ENCODE data around the gene SPDYE3. TPM values are rescaled to one million over a fixed set of nuclear protein-coding genes. Genes with fewer than 3 reads are reported as not detected.
"Not testable (repeated sequence)": the region's sequence is repeated elsewhere in the genome, so short reads cannot be mapped to it uniquely, and the experiment has no call there.

SPDYE3 gene
- total RNA-seq, 6 experiments from 2014 or later: not detected

- H3K27ac ChIP-seq; H3K4me3 ChIP-seq; intact Hi-C loops (cut with DNase I); H3K4me1 ChIP-seq; DNase-seq; H3K9me3 ChIP-seq; H3K27me3 ChIP-seq; ATAC-seq; H3K36me3 ChIP-seq: not testable (repeated sequence)
- WGBS (ENCODE audit: insufficient coverage, low coverage, low lambda C conversion rate, missing lambda C conversion rate): no CpG with 5 or more reads among the region's 12 CpGs
These were observed 3.0 kb upstream of the SPDYE3 start for GRCh38 chr7:100304526-100304925.

- 61% methylated on average over 2 of the region's 5 CpGs for WGBS (ENCODE audit: insufficient coverage, low coverage, low lambda C conversion rate, missing lambda C conversion rate)
- intact Hi-C loops (cut with DNase I); ATAC-seq; DNase-seq; H3K4me1 ChIP-seq; H3K27me3 ChIP-seq; H3K4me3 ChIP-seq; H3K36me3 ChIP-seq; H3K9me3 ChIP-seq; H3K27ac ChIP-seq: not testable (repeated sequence)
These were observed 10.8 kb downstream of the SPDYE3 start for GRCh38 chr7:100318329-100318728.

GRCh38 chr7:100321648-100322047 lies 14.1 kb downstream of the SPDYE3 start:
- intact Hi-C loops (cut with DNase I); DNase-seq: not testable (repeated sequence)
- WGBS (ENCODE audit: insufficient coverage, low coverage, low lambda C conversion rate, missing lambda C conversion rate): 65% methylated on average over 1 of the region's 1 CpG

GRCh38 chr7:100324194-100324593 lies 16.7 kb downstream of the SPDYE3 start:
- 96% methylated on average over 9 of the region's 13 CpGs for WGBS (ENCODE audit: insufficient coverage, low coverage, low lambda C conversion rate, missing lambda C conversion rate)
- H3K27ac ChIP-seq; H3K4me1 ChIP-seq; H3K4me3 ChIP-seq; ATAC-seq; DNase-seq; H3K27me3 ChIP-seq; intact Hi-C loops (cut with DNase I); H3K36me3 ChIP-seq; H3K9me3 ChIP-seq: not testable (repeated sequence)

More at GRCh38 chr7:100321648-100322047, 14.1 kb downstream of the SPDYE3 start:
- not testable (repeated sequence) for H3K4me1 ChIP-seq, H3K4me3 ChIP-seq, H3K9me3 ChIP-seq, H3K27ac ChIP-seq, H3K27me3 ChIP-seq, H3K36me3 ChIP-seq, ATAC-seq

GRCh38 chr7:100325671-100326070 lies 18.2 kb downstream of the SPDYE3 start:
- H3K4me1 ChIP-seq; H3K27ac ChIP-seq; ATAC-seq; H3K9me3 ChIP-seq; H3K27me3 ChIP-seq; intact Hi-C loops (cut with DNase I); DNase-seq; H3K36me3 ChIP-seq; H3K4me3 ChIP-seq: not testable (repeated sequence)
- WGBS (ENCODE audit: insufficient coverage, low coverage, low lambda C conversion rate, missing lambda C conversion rate): 70% methylated on average over 7 of the region's 9 CpGs

- peak; percentile 17 for TF ChIP-seq POLR2A (IDR thresholded peaks at IDR 0.05)
- H3K9me3 ChIP-seq; H3K4me3 ChIP-seq; H3K36me3 ChIP-seq; ATAC-seq; intact Hi-C loops (cut with DNase I); H3K4me1 ChIP-seq; H3K27me3 ChIP-seq: not testable (repeated sequence)
- peak; percentile 70 to 86 (median 86) for DNase-seq
- WGBS (ENCODE audit: insufficient coverage, low coverage, low lambda C conversion rate, missing lambda C conversion rate): 0% methylated on average over 3 of the region's 11 CpGs
- H3K27ac ChIP-seq: peak overlapping the region in 2 of 3 donors; percentile 41 to 65
These were observed 19.4 kb downstream of the SPDYE3 start for GRCh38 chr7:100326914-100327313.

DNA sequence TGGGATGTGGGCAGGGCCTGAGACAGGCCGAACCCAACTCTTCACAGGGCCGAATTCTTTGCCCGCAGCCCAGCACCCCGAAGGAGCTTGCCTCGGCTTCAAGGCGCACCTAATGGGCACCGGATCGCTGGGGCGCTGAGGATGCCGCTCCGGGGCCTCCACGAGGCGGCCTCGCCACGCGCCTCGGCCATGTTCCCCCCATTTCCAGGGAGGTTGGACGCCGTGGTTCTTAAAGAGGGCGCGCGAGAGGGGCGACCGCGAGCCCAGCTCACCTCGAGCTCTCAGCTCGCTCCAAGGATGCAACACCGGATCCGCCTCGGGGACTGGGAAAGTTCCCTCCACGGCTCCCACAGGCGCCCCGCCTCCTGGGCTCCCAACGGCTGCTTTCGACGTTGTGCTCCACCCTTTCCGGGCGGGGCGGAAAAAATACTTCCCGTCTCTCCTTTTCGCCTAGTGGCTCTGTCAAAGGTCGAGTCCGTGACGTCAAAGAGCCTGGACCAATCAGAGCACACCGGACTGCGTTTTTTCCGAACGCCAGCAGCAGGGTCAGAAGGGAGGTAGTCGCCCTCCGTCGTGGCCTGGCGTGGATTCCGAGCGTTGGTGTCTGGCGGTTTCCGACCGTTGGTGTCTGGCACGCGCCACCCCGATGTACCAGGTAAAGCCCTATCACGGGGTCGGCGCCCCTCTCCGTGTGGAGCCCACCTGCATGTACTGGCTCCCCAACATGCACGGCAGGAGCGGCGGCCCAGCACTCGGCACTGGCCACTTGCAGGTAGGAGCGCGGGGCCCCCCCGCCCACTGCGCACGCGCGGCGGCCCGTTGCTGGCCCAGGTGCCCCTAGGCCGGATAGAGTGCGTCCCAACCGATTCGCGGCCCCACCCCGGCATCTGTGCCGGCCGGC lies 28.3 kb downstream of the SPDYE3 start:
- Histone ChIP-seq H3K27ac (peak overlapping the region; percentile 91 to 93 (median 92)), H3K4me3 (peak overlapping the region; percentile 72 to 81 (median 76)), H3K4me1 (peaks cover 0 to 13% (median 5%) of the 10 kb centered on the region in 4 donors), H3K36me3 (peaks cover 0 to 11% (median 0%) of the 10 kb centered on the region in 4 donors)
- WGBS (ENCODE audit: insufficient coverage, low coverage, low lambda C conversion rate, missing lambda C conversion rate): 1% methylated on average over 20 of the region's 85 CpGs
- H3K27me3 ChIP-seq; intact Hi-C loops (cut with DNase I); H3K9me3 ChIP-seq: not testable (repeated sequence)
- peak; percentile 99 for TF ChIP-seq POLR2A (IDR thresholded peaks at IDR 0.05)
- DNase-seq (peak; percentile 95 to 96 (median 95)), ATAC-seq (peak; percentile 98 to 99 (median 98))

- H3K9me3 ChIP-seq; H3K27me3 ChIP-seq; intact Hi-C loops (cut with DNase I); ATAC-seq; H3K4me3 ChIP-seq; H3K4me1 ChIP-seq; DNase-seq; H3K27ac ChIP-seq: not testable (repeated sequence)
- WGBS (ENCODE audit: insufficient coverage, low coverage, low lambda C conversion rate, missing lambda C conversion rate): 74% methylated on average over 5 of the region's 15 CpGs
- H3K36me3 ChIP-seq: peaks cover 0 to 15% (median 0%) of the 10 kb centered on the region in 4 donors
These were observed 30.7 kb downstream of the SPDYE3 start for GRCh38 chr7:100338083-100338696.

DNA sequence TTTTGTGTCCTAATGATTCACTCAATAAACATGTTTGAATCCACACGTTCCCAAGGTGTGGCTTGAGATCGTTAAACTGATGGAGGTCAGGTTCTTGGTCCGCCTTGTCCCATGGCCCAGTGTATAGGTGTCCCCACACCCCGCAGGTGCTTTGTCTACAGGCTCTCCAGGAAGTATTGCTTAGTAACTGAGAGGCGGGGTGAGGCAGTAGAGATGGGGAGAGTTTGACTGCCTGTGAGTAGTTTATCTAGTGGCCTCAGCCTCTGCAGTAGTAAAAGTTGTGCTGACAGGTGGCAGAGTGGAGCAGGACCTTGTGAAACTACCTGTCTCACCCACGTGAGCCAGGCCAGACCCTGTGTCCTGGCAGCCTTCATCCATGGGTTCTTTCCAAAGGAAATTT lies 33.8 kb downstream of the SPDYE3 start:
- peak in 3 of 4 donors; percentile 28 to 44 (median 32) for ATAC-seq
- H3K9me3 ChIP-seq; intact Hi-C loops (cut with DNase I); H3K27ac ChIP-seq; H3K27me3 ChIP-seq; DNase-seq; H3K4me3 ChIP-seq: not testable (repeated sequence)
- H3K36me3 ChIP-seq: peaks cover 0 to 22% (median 4%) of the 10 kb centered on the region in 4 donors
- H3K4me1 ChIP-seq: peaks cover 0 to 20% (median under 1%) of the 10 kb centered on the region in 4 donors
- WGBS (ENCODE audit: insufficient coverage, low coverage, low lambda C conversion rate, missing lambda C conversion rate): 64% methylated on average over 5 of the region's 6 CpGs

All from right lobe of liver (tissue), 6 donors.